Vagina (tissue), 2 donors: ENCODE data around the gene CCDC117.

Experiments used
- CTCF ChIP-seq, 3 experiments: fragments of 450-650 bp in 2 of 3; fragments of 200-600 bp in 1 of 3; sonication (generic) in 1 of 3; IDR thresholded peaks; one replicate each; pipeline ENCODE4 v1.5.1; 2017 to 2019; ENCODE audit warnings: antibody characterized with exemption in 3 of 3, mild to moderate bottlenecking in 2 of 3, moderate library complexity in 2 of 3
- POLR2AphosphoS5 ChIP-seq, 2 donors: sonication (generic); formaldehyde crosslinking; IDR thresholded peaks; one replicate each; pipeline ENCODE4 v1.9.0; 2017; ENCODE audit warnings: antibody characterized with exemption in 2 of 2, mild to moderate bottlenecking in 2 of 2, low read depth in 1 of 2; ENCODE audit not compliant: insufficient read depth in 1 of 2

GRCh38 chr22:28830441-28830840 is 57.9 kb downstream of the CCDC117 start:
- TF ChIP-seq POLR2AphosphoS5 (IDR thresholded peaks at IDR 0.05; ENCODE audit: insufficient read depth in 1 of 2, low read depth in 1 of 2) (no peak), CTCF (IDR thresholded peaks at IDR 0.05) (no peak)
